ENCODE measurements around the gene CYP11A1.

Gene CYP11A1

DNA sequence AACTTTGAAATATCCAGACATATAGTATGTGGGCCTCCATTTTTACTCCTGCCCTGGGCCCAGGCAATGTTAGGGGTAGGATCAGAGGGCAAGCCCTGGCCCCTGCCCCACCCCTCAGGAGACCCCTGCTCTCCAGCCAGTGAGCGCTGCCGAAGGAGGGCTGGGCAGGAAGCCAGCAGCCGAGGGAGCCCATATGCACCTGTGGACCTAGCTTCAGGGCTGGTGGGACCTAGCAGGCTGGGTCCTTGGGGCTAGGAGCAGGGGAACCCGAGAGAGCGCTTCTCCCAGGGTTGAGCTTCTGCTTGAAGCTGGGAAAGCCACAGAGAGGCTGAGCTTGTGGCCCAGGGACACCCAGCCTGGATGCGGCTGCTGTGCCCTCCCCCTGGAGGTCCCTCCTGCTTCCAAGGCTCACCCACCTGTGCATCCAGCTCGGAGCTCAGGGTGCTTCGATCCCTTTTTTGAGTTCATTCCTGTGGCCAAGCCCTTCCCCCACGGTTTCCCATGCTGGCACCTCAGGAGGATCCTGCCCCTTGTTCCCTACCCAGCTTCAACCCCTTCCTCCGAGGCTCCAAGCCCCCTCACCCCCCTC lies 21.0 kb upstream of the CYP11A1 start:
- no peak for DNase-seq (ENCODE audit: low read depth in 2 of 2)

DNA sequence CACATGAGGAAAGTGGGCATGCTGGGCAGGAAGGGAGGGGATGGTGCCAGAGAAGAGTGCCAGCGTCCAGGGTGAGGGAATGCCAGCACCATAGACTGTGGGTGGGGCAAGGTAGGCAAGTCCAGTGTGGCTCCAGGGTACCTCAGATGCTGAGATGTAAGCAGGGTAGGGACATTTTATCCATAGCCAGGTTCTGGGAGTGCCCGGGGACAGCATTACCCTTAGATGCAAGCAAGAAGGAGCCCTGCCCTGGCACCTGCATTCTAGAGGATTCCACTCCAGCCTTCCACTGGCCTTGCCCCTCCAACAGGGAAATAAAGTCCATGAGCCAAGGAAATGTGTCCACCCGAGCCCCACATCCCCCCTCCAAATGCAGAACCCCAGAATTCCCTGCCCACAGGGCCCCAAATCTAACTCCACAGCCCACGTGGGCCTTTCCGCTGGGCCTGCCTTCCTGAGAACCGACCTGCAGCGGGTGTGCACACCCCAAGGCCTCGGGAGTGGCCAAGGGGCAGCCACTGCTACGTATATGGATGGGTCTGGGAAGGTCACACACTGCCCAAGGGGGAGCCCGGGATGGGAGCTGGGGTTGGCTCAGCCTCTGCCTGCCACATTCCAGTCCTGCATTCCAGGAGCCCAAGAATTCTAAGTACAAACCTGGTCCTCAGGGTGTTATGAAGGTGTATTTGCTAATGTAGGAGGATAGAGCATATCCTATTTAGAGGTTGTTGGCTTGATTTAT lies 20.3 kb upstream of the CYP11A1 start:
- no peak for DNase-seq (ENCODE audit: low read depth in 2 of 2)

- DNase-seq (ENCODE audit: low read depth in 2 of 2), result no peak
These were observed 19.7 kb upstream of the CYP11A1 start for GRCh38 chr15:74387141-74387541.

DNA sequence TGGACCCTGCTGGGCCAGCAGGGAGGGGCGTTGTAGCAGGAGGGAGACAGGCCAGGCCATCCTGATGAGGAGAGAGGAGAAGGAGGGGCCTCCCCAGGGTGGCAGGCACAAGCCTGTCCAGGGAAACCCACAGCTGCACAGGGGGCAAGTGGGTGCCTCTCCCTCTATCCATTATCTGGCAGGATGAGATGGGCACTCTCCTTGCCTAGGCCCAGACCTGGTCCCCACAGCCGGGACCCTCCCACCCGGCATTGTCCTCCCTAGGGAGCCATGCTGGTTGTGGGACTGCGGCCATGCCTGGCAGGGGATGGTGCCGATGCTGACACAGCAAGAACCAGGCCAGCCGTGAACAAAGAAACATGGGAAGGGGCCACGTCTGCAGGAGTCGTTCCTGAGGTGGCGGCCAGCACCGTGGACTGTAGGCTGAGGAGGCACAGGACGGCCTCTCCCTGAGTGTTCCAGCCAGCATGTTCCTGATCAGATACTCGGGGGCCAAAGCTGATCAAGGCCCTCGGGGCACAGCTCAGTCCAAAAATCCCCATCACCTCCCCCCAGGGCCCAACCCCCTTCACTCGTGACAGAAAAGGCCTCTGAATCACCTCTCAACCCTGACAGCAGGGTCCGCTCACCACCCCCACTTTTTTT lies 19.2 kb upstream of the CYP11A1 start:
- DNase-seq (ENCODE audit: low read depth in 2 of 2), result no peak

GRCh38 chr15:74385733-74386132 lies 18.3 kb upstream of the CYP11A1 start:
- DNase-seq (ENCODE audit: low read depth in 2 of 2), result no peak

GRCh38 chr15:74384881-74385643 lies 17.6 kb upstream of the CYP11A1 start:
- DNase-seq (ENCODE audit: low read depth in 2 of 2), result no peak

DNA sequence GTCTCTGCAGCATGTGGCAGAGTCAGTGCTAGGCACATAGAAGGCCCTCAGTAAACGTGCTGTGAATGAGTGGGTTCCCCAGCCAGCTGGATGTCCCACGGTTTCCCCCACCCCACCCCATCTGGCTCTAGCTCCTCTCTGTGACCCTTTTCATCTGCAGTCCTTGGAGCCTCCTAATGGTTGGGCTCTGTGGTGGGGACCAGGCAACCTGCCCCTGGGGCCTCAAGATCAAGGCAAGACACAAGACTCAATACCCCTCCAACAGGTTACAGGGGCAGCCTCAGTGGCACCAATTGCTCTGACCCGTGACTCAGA lies 17.1 kb upstream of the CYP11A1 start:
- no peak for DNase-seq (ENCODE audit: low read depth in 2 of 2)

DNA sequence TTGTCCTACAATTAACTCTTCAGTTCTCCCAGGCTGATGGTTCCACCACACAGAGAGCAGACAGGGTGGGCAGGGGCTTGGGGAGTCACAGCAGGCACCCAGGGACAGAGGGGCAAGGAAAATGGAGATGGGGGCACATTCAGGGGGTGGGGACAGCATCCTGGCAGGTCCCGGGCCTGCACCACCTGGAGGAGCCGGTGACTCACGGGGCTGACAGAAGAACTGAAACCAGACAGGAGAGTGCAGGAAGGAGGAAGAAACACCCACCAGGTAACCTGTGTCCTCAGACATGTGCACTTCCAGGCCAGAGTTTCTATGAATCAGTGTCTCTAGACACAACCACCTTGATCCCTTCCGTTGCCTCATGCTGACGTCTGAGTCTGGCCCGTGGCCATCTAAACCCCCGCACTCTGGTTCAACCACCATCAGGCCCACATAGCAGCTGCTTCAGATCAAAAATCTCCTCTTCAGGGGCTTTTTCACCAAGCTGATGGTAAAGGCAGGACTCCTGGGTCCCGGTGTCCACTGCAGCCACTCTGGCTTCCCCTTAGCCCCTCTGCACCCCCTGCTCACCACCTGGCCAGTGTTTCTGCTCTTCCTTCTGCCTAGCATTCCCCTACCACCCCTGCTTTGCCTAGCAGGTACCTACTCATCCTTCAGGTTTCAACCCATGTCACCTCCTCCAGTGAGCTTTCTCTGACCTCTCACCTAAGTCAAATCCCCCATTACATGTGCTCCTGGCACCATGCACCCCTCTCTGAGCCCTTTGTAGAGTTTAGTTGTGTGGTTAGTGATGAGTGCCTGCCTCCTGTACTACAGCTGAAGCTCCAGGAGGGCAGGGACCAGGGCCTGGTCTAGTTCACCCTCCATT lies 16.5 kb upstream of the CYP11A1 start:
- DNase-seq (ENCODE audit: low read depth in 2 of 2), result peak in 1 of 2 experiments; percentile 80

- no peak for DNase-seq (ENCODE audit: low read depth in 2 of 2)
These were observed 15.8 kb upstream of the CYP11A1 start for GRCh38 chr15:74383286-74383685.

GRCh38 chr15:74382004-74382816 lies 14.8 kb upstream of the CYP11A1 start:
- peak in 1 of 2 experiments; percentile 77 for DNase-seq (ENCODE audit: low read depth in 2 of 2)

DNA sequence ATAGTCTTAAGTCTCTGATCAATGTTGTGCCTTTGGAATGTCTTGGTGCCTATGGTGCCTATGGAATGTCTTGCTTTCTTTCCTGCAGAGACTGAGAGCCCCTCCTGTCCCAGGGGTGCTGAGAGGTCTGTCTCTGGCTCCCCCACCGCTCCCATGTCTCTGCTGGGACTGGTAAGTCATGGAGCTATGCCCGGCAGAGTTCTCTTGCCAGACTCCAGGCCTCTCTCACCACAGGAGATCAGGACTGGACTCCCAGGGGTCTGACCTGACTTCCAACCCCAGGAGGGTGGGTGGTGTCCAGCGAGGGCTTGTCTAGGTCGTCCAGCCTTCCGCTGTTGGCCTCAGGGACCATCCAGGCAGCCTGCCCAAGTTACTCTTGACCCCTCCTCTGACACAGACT lies 14.0 kb upstream of the CYP11A1 start:
- no peak for DNase-seq (ENCODE audit: low read depth in 2 of 2)

- DNase-seq (ENCODE audit: low read depth in 2 of 2), result no peak
These were observed 13.7 kb upstream of the CYP11A1 start for GRCh38 chr15:74381190-74381453.

DNA sequence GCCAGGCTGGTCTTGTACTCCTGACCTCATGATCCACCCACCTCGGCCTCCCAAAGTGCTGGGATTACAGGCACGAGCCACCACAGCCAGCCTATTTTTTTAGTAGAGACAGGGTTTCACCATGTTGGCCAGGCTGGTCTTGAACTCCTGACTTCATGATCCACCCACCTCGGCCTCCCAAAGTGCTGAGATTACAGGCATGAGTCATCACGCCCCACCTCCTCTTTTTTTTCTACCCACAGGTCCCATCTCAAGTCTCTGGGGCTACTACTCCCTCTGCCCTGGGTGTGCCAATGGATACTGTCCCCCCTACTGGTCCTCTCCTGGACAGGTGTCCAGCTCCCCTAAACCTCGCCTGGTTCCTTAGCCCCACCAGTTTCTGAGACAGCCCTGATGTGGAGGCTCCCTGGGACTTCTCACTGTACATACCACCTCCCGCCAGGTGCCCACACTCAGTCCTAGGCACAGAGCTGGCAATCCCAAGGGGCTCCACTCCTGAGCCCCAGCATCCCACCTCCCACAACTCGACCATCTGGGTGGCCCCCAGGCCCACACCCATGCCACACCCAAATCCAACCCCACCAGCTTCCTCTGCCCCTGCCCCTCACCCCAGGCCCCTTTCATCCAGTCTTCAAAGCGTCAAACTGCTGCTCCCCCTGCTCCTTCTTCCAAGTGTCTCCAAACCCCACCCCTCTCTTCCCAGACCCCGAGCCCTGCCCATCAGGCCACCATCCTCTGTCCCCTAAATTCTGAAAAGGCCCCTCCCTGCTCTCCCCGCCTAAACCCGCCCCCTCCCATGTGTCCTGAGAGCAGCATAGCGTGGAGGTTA lies 13.1 kb upstream of the CYP11A1 start:
- DNase-seq (ENCODE audit: low read depth in 2 of 2), result no peak

DNA sequence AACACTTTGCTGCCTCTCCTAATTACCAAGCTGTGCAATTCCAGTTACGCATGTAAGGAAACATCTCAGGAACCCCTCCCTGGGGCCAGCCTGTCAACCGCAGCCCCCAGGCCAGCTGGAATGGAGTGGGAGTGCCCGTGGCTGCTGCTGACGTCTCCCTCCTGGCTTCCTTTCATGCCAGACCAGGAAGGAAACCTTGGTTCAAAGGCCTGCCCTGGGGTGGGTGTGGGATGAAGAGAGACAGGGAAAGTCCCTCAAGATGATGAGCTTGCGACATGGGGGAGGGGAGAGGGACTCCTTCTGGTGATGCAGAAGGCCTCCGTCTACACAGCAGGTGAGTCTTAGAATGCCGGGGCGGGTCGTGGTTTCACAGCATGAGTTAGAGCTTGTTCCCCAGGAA lies 11.4 kb upstream of the CYP11A1 start:
- DNase-seq (ENCODE audit: low read depth in 2 of 2), result peak in 1 of 2 experiments; percentile 77

DNA sequence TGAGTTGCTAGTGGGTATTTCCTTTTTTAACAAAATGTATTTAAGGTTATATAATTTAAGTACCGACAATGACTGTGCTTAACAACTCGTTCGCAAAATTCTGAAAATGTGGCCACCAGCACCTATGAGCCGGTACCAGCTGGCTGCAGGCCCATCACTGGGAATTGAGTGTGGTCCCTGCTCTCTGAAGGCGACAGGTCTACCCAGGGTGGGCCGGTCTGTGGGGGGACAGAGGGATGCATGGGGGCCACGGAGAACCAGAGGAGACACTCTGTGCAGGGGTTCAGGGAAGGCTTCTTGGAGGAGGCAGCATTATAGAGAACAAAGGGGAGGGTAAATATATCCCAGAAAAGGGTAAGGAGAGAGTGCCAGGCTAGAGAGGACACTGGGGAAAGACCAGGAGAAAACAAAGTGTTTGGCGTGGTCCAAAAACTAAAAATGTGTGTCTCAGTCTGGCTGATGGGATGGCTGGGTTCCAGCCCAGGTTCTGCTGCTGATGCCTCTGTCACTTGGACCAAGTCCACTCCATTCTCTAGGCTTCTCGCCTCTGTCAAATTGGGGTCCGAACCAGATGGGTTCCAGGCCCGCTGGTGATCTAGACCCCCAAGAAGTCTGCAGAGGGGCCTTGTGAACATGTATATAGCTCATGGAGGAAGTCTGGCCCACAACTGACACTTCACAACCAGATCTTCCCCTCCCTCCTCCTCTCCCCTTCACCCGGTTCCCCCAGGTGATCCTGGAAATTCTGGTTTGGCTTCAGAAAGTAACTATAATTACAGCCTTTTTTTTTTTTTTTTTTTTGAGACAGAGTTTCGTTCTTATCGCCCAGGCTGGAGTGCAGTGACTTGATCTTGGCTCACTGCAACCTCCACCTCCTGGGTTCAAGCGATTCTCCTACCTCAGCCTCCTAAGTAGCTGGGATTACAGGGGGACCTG lies 10.7 kb upstream of the CYP11A1 start:
- DNase-seq (ENCODE audit: low read depth in 2 of 2), result no peak

GRCh38 chr15:74376825-74377581 lies 9.6 kb upstream of the CYP11A1 start:
- DNase-seq (ENCODE audit: low read depth in 2 of 2), result no peak

DNA sequence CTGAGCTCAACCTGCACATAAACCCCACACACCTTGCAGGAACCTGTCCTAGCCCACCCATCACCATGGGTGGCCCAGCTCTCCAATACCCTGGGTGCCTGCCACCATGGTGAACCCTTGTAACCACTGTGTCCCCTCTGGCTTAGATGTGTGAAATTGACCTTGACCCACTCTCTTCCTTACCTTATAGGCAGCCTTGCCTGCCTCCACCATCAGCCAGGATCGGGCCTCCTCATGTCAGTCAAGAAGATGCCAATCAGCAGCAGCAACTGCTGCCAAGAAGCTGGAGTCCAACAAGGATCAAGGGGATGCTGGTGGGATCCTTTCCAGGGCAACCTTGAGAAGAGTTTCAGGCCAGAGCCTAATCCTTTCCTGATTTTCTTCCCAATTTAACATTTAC lies 8.8 kb upstream of the CYP11A1 start:
- no peak for DNase-seq (ENCODE audit: low read depth in 2 of 2)

DNA sequence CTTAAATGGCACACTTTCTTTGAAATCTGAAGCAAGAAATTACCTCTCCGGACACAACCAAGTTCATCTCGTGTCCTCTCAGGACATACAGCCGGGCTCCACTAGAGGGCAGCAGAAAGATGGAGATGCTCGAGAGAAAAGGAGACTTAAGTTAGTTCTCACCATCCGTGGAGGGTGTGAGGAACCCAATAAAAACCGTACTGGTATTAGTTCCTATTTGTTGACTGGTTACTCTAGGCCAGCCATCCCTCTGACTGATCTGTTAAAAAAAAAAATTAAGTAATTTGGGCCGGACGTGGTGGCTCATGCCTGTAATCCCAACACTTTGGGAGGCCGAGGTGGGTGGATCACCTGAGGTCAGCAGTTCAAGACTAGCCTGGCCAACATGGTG lies 7.9 kb upstream of the CYP11A1 start:
- DNase-seq (ENCODE audit: low read depth in 2 of 2), result peak in 1 of 2 experiments; percentile 91
